Choroid plexus epithelial cell (primary cell): Measurements from ENCODE around the gene RPAIN.
A peak's percentile ranks its signal among the peaks of the same experiment; 100 is the strongest.

Source experiments
- DNase-seq: peaks from one replicate; pipeline ENCODE4 v3.0.0-alpha.2; 2010; ENCODE audit warnings: low read depth
- H3K4me3 ChIP-seq: 2 replicates; pipeline ENCODE4 v1.5.1; 2011; ENCODE audit warnings: low read depth, mild to moderate bottlenecking, control low read depth, low read length, moderate library complexity
- CTCF ChIP-seq: conservative IDR thresholded peaks from 2 replicates; pipeline ENCODE4 v1.5.1; 2011; ENCODE audit warnings: low read depth, mild to moderate bottlenecking, control low read depth, inconsistent platforms, low read length, moderate library complexity

The RPAIN gene

GRCh38 chr17:5467416-5467815, 47.4 kb downstream of the RPAIN start:
- no peak for DNase-seq
- H3K4me3 ChIP-seq = peak overlapping the region; percentile 80
- TF ChIP-seq CTCF = no peak

- TF ChIP-seq CTCF = no peak
- no peak for DNase-seq
- peak overlapping the region; percentile 80 for H3K4me3 ChIP-seq
Observed at GRCh38 chr17:5468075-5468473, 48.1 kb downstream of the RPAIN start.

- H3K4me3 ChIP-seq = no peak overlapping the region
- no peak for TF ChIP-seq CTCF
- no peak for DNase-seq
Observed at GRCh38 chr17:5472511-5472910, 52.5 kb downstream of the RPAIN start.

GRCh38 chr17:5473906-5474305, 53.9 kb downstream of the RPAIN start:
- no peak for TF ChIP-seq CTCF
- H3K4me3 ChIP-seq = no peak overlapping the region
- DNase-seq = no peak

- TF ChIP-seq CTCF = no peak
- DNase-seq = no peak
- H3K4me3 ChIP-seq = no peak overlapping the region
Observed at GRCh38 chr17:5478992-5479391, 59.0 kb downstream of the RPAIN start.

GRCh38 chr17:5480962-5481361, 61.0 kb downstream of the RPAIN start:
- H3K4me3 ChIP-seq = no peak overlapping the region
- no peak for DNase-seq
- TF ChIP-seq CTCF = no peak

GRCh38 chr17:5481451-5481850, 61.5 kb downstream of the RPAIN start:
- no peak for DNase-seq
- H3K4me3 ChIP-seq = no peak overlapping the region
- TF ChIP-seq CTCF = no peak
